HG02642 (cell line): ENCODE data around the gene CENPB.

Experiments used
- ATAC-seq: cut with Tn5 transposase; IDR thresholded peaks from one replicate; pipeline ENCODE4 v1.9.1; 2021; ENCODE audit warnings: mild to moderate bottlenecking; ENCODE audit not compliant: unreplicated experiment, poor library complexity

The CENPB gene

DNA sequence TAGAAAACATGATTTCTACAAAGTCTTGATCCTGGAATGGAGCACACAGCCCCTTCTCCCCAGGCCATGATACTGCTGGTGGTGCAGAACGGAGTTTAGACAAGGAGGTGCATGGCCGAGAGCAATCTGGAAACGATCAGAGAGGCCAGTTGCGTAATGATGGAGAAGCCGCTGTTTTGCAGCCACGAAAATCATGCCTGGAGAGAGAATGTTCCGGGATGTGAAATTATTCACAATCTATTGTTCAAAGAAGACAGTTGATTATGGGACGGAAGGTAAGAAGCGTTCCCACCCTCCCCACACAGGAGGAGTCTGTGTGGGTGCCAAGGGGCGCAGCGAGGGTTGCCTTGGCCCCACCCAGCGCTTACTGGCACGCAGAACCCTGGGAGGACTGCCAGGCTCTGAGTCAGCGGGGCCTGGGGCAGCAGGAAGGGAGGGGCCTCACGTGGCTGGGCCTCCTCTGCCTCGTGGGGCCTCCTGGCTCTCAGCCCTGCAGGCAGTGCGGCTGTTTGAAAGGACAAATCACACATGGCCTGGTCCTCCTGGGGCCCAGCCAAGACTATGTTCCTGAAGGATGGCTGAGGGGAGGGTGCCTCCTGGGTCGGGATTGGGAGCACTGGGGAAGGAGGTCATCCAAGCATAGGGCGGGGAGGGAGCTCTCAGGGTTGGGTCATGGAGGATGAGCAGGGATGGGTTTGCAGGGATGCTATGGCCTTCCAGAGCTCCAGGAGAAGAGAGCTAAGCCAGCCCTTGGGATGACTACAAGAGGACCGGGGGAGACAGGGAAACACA, 25.1 kb upstream of the CENPB start:
- ATAC-seq: no peak

DNA sequence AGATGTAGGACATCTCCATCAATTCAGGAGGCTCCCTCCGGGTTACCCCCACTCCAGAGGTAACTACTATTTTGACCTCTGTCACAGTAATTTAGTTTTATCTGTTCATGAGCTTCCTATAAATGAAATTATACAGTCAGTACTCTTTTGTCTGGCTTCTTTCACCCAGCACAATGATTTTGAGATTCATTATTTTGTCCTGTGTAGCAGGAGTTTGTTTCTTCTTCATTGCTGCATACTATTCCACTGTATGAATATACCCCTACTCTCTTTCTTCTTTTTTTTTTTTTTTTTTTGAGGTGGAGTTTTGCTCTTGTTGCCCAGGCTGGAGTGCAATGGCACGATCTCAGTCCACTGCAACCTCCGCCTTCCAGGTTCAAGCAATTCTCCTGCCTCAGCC, 22.0 kb upstream of the CENPB start:
- ATAC-seq: no peak

DNA sequence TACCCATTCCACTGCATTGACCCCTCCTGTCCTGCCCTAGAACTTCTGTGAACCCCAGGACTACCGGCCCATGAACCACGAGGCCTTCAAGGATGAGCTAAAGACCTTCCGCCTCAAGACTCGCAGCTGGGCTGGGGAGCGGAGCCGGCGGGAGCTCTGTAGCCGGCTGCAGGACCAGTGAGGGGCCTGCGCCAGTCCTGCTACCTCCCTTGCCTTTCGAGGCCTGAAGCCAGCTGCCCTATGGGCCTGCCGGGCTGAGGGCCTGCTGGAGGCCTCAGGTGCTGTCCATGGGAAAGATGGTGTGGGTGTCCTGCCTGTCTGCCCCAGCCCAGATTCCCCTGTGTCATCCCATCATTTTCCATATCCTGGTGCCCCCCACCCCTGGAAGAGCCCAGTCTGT, 18.2 kb upstream of the CENPB start:
- no peak for ATAC-seq

DNA sequence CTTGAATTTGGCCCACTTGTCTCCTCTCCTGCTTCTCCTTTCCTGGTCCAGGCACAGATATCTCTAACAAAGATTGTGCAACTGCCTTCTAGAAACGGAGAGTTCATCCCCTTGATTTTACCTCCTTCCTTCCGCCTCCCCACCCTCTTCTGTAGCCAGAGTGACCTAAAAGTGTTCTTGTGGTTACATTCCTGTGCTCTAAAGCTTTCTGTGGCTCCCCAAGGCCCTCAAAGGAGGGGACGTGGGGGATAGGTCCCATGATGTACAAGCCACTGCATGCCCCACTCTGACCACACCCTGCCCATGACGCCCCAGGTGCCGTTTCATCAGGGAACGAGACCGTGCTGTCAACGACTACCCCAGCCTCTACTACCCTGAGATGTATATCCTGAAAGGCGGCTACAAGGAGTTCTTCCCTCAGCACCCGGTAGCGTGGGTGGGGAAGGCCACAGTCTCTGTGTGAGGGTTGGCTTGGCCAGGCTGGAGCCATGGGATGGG, 17.8 kb upstream of the CENPB start:
- no peak for ATAC-seq

DNA sequence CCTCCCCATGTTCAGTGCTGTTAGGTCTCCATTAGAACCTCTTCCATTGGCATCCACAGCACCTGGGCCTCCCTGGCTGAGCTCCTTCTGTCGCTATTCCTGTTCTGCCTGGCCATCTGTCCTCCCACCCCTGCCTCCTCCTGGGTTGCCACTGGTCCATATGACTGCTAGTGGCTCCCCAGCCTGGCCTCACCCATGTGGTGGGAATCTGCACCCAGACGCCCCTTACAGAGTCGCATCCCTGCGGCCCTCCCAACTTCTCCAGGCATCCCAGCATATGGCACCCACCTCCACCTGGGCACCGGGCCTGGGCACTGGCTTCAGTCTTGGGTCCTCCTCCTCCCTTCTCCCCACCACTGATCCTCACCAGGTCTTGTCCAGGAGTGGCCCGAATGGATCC, 17.3 kb upstream of the CENPB start:
- no peak for ATAC-seq

DNA sequence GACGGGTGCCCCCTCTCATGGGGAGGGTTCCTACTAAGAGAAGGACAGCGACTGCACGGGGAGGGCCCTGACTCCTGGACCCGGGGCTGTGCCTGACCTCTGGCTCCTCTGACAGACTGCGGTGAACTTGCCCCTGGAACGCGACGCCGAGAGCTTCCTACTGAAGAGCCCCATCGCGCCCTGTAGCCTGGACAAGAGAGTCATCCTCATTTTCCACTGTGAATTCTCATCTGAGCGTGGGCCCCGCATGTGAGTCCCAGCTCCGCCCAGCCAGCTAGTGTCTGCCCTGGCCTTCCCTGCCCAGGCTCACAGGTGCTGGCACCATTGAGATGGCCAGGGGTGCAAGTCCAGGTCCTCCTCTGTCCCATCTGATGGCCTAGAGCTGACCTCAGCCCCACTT, 16.7 kb upstream of the CENPB start:
- ATAC-seq: no peak

DNA sequence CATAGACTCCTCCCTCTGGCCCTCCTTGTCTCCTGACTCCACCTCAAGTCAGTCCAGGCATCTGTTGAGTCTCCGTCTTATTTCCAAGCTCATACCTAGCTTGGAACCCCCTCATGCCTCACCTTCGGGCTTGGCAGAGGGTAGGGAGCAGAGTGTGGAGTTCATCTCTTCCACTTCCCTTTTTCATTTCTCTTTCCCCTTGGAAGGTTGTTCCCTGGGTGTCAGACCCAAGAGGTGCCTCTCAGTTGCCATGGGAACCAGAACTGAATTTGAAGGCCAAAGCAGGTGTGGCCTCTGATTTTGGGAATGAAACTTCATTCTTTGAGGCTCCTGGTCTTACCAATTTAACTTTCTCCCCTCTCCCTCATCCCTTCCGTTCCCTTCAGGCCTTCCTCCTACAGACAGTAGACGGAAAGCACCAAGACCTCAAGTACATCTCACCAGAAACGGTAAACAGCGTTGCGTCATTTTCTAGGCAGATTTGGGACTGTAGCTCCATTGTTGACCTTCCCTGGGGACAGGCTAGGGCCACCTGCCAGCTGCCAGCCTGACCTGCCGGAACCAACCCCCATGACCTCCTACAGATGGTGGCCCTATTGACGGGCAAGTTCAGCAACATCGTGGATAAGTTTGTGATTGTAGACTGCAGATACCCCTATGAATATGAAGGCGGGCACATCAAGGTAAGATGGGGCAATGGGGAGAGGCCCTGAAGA, 16.1 kb upstream of the CENPB start:
- ATAC-seq: no peak

DNA sequence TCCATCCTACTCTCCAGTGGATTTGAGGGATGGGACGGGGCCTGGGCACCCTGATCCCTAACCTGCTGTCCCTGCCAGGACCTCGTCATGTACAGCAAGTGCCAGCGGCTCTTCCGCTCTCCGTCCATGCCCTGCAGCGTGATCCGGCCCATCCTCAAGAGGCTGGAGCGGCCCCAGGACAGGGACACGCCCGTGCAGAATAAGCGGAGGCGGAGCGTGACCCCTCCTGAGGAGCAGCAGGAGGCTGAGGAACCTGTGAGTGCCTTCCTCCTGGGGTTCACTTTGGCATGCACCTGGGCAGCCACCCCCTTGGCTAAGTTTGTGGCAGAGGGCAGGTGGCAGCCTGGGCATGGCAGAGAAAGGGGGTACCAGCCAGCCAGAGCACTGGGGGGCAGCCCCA, 15.3 kb upstream of the CENPB start:
- ATAC-seq: no peak

DNA sequence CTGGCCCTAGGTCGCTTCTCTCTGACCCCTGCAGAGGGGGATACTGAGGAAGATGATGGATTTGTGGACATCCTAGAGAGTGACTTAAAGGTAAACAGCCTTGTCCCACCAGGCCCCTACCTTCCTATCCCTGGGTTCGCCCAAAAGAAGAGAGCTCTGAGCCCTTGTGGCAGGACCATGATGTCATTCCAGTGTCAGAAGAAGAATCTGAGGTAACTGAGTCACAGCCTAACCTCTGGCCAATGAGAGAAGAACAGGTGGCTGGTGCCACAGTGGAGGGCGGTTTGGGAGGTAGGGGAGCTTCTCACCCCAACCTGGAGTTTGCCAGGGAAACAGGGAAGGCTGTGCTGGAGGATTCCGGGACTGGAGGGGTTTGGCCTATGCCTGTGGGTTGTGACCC, 14.8 kb upstream of the CENPB start:
- ATAC-seq: no peak

DNA sequence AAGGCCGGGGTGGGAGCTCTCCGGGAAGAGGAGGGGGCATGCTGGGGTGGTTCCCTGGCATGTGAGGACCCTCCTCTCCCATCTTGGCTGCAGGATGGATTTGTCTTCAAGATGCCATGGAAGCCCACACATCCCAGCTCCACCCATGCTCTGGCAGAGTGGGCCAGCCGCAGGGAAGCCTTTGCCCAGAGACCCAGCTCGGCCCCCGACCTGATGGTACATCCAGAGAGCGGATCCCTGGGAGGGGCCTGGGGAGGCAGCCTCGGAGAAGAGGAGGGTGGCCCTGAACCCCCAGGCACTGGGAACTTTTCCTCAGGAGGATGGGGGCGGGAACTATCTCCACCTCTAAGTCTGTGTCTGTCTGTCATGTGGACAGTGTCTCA, 14.3 kb upstream of the CENPB start:
- no peak for ATAC-seq

DNA sequence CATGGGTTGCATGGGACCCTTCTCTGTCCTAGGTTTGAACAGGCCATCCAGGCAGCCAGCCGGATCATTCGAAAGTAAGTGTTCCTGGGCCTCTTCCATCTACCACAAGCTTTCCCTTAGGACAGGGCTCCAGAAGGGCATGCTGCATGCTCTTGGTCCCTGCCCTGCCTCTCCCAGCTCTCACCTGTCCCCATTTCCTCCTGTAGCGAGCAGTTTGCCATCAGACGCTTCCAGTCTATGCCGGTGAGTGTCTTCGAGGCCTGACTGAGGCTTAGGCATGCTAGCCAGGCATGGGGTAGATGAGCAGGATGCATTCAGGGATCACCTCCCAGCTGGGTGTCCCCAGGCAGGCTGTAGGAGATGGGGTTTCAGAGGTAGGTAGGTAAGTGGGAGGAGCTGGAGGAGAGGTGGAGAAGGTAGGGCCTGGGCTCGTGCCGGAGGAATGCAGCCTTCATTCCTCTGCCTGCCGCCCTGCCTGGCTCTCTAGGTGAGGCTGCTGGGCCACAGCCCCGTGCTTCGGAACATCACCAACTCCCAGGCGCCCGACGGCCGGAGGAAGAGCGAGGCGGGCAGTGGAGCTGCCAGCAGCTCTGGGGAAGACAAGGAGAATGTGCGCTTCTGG, 13.8 kb upstream of the CENPB start:
- no peak for ATAC-seq

DNA sequence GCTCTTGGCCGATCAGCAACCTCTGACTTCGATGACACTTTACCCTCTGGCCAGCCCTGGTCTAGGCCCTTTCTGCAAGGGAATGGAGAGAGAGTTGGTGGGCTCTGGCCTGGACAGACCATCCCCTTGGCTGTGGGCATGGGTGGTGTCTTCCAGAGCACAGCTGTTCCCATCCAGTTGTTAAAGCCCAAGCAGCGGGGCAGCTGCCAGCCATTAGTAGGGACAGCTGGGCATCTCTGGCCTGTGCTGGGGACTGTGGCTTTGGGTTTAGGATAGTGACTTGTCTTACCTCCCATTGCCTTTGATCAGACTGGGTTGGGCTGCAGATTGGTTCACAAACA, 12.3 kb upstream of the CENPB start:
- ATAC-seq: no peak

DNA sequence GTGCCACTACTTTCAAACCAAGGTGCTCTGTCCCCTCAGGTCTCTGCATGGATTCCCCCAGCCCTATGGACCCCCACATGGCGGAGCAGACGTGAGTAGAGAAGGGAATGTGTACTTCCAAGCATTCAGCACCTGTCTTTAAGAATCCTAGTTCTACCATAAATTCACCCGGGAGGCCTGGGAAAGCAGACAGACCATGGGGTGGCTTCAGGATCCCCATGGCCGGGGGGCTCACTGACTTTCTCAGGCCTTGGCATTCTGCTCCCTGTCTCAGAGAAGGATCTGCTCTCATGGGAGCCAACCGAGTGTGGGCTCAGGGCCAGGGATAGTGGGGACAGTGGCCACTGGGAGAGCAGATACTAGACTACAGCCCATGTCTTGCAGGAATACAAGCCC, 11.8 kb upstream of the CENPB start:
- ATAC-seq: no peak

DNA sequence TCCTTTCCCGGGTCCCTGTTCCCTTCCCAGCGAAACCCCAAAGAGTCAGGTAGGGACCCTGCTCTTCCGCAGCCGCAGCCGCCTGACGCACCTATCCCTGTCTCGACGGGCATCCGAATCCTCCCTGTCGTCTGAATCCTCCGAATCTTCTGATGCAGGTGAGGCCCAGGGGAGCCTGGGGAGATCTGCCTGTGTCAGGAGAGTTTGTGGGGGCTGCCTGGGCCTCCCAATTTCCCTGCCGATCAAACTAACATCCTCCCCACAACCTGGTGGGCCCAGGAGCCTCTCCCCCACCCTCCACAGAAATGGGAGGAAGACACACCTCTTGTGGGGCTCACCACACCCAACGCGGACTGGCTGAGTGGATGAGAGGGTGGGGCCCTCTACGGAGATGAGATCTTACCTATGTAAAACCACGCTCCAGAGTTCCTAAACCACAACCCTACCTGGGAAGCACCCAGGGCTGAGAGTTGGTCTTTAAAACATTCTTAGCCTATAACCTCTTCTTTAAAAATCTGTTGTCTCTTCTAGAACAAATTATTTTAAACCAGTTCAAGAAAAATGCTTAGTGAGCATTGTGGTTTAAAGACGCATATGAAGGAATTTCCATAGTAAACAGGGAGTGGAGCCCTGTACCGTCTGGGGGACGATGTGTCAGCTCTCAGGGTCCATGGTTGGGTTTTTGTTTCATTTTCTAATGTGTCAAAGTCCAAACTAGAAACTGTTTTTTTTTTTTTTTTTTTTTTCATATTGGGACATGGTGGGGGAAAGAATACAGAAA, 11.2 kb upstream of the CENPB start:
- no peak for ATAC-seq

DNA sequence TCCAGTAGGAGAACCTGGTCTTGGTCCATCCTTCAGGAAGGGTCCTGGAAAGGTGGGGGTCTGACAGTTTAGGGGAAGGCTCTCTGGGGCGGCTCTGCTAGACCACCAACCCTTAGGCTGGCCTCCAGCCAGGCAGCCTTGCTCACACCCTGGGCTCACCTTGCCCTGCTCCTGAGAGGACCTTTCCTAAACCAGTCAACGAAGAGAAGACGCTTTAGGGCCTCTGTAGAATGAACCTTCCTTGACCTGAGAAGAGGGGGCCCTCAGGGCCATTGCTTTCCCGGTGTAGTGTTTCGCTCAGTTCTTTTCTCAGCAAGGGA, 10.6 kb upstream of the CENPB start:
- no peak for ATAC-seq

DNA sequence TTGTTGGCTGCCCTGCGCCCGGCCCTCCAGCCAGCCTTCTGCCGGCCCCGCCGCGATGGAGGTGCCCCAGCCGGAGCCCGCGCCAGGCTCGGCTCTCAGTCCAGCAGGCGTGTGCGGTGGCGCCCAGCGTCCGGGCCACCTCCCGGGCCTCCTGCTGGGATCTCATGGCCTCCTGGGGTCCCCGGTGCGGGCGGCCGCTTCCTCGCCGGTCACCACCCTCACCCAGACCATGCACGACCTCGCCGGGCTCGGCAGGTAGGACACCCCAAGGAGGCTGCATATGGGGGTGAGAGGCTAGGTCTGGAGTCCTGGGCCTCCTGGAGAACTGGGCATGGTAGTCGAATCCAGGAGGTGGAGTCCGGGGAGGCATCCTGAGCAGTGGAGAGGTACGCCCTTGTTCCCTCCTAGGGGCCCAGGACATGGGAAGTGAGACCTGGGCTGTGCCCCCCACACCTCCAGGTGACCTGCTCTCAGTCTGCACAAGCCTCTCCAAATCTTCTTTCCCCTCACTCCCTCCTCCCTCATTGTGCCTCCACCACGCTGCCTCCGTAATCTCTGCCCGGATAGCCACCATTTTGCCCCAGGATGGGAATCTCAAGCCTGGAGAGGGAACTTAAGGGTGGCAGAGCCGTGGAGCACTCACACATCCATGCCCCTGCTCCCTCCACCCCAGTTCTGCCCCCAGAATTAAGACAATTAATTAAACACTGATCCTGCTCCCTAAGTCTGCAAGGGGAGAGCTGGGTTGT, 10.1 kb upstream of the CENPB start:
- peak; percentile 12 for ATAC-seq

DNA sequence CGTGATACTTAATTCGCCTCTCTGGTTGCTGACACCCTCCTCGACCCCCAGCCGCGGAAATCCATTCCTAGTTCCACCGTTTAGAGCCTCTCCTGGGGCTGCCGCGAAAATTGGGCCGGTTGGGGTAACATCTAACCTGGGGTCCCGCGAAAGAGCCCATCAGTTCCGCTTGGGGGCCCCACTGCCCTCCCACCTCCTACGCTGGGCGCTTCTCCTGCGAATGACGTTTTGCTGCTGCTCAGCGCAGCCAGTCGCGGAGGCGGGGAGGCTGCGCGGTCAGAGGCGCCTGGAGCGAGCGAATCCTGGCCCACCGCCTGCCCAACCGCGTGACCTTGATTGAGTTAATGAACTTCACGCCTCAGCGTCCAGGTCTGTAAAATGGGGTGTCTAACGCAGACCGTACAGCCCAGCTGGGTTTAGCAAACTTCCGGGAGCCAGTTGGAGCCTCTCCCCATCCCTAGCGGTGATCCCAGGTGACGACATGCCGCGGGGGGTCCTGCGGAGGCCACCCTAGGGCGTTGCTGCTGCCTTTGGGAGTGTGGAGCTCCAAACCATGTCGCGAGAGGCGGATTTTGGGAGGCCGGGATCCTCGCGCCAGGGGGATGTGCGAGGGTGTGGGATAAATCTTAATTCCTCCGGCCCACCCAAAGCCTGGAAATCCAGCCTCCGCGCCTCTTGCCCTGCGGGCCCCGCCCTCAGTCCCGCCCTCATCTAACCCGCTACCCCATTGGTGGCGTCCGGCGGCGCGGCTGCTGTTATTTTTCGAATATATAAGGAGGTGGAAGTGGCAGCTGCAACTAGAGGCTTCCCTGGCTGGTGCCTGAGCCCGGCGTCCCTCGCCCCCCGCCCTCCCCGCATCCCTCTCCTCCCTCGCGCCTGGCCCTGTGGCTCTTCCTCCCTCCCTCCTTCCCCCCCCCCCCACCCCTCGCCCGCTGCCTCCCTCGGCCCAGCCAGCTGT, 9.2 kb upstream of the CENPB start, which contains the start of gene CDC25B:
CDC25B (plus strand) TSS at position 800 of the 958 bp plus-strand sequence. CDS start 222 bp downstream, outside the sequence.
- ATAC-seq: peak; percentile 68

DNA sequence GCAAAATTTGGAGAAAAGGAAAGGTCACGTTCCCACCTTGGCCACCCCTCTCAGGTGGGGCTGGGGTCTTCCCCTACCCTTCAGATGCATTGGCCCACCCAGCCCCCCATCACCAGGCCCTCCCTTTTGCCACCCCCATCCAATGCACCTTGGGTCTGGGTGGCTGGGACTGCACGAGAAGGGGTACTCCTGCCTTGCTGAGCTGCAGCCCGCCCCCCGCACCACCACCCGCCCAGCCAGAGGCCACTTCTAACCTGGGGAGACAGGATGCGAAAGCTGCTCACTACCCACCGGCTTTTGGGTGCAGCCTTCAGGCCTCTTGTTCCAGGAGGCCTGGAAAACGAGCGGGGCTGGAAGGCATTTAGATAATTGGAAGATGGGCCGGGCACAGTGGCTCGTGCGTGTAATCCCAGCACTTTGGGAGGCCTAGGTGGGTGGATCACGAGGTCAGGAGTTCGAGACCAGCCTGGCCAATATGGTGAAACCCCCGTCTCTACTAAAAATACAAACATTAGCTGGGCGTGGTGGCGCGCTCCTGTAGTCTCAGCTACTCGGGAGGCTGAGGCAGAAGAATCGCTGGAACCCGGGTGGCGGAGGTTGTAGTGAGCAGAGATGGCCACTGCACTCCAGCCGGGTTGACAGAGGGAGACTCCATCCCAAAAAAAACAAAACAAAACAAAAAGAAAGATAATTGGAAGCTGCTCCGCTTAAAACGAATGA, 8.3 kb upstream of the CENPB start:
- ATAC-seq: no peak
